ENCODE results near the gene RRP1. TPM values are rescaled to one million over a fixed set of nuclear protein-coding genes. Genes with fewer than 3 reads are reported as not detected.

RRP1 gene
- total RNA-seq, 4 donors from 2014 or later: 15.5 to 29.4 (median 19.0) TPM

DNA sequence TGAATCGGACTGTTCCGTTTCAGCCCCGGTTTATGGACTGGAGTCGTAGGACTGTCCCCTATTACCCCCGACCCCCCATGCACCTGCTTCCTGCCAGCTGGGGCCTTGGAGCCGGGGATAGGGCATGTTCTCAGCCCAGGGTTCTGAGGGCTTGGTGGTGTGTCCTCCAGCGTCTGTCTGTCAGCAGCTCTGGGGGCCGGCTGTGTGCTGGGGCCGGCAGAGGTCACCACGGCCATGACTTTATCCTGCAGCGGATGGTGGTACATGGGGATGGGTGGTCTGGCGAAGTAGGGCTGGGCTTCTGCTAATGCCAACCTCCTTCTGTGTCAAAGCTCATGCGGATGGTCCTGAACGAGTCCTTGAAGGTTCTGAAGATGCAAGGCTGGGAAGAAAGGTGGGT lies 5.5 kb downstream of the RRP1 start:
- H3K4me3 ChIP-seq: no peak overlapping the region
- no peak for DNase-seq (ENCODE audit: low spot score in 2 of 2)
- no peak for TF ChIP-seq POLR2A (IDR thresholded peaks at IDR 0.05)
- TF ChIP-seq, protein P1, sequence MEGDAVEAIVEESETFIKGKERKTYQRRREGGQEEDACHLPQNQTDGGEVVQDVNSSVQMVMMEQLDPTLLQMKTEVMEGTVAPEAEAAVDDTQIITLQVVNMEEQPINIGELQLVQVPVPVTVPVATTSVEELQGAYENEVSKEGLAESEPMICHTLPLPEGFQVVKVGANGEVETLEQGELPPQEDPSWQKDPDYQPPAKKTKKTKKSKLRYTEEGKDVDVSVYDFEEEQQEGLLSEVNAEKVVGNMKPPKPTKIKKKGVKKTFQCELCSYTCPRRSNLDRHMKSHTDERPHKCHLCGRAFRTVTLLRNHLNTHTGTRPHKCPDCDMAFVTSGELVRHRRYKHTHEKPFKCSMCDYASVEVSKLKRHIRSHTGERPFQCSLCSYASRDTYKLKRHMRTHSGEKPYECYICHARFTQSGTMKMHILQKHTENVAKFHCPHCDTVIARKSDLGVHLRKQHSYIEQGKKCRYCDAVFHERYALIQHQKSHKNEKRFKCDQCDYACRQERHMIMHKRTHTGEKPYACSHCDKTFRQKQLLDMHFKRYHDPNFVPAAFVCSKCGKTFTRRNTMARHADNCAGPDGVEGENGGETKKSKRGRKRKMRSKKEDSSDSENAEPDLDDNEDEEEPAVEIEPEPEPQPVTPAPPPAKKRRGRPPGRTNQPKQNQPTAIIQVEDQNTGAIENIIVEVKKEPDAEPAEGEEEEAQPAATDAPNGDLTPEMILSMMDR (IDR thresholded peaks at IDR 0.05): no peak
- TF ChIP-seq EP300 (IDR thresholded peaks at IDR 0.05): no peak
- no peaks in the 10 kb centered on the region for H3K9me3 ChIP-seq
- H3K27ac ChIP-seq: no peak overlapping the region
- 83 to 93% methylated on average over 13 to 14 of the region's 14 CpGs for WGBS, 2 donors
- no peaks in the 10 kb centered on the region for H3K27me3 ChIP-seq
- H3K36me3 ChIP-seq: peaks cover 0 to 86% (median 15%) of the 10 kb centered on the region in 3 donors
- H3K4me1 ChIP-seq: peaks cover 0 to 16% (median 10%) of the 10 kb centered on the region in 4 donors

DNA sequence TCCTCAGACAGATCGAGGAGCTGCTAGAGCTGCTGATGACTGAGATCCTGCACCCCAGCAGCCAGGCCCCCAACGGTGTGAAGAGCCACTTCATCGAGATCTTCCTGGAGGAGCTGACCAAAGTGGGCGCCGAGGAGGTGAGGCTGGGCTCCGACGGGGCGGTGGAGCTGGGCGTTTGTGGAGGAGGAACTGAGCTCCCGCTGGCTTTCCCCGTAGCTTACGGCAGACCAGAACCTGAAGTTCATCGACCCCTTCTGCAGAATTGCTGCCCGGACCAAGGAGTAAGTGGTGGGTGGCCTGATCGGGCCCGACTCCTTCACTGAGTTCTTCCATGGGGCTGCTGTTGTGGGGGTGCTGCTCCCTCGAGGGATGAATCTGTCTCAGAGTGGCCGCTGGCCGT lies 8.0 kb downstream of the RRP1 start:
- 85 to 90% methylated on average over 7 to 16 of the region's 19 CpGs for WGBS, 2 donors

DNA sequence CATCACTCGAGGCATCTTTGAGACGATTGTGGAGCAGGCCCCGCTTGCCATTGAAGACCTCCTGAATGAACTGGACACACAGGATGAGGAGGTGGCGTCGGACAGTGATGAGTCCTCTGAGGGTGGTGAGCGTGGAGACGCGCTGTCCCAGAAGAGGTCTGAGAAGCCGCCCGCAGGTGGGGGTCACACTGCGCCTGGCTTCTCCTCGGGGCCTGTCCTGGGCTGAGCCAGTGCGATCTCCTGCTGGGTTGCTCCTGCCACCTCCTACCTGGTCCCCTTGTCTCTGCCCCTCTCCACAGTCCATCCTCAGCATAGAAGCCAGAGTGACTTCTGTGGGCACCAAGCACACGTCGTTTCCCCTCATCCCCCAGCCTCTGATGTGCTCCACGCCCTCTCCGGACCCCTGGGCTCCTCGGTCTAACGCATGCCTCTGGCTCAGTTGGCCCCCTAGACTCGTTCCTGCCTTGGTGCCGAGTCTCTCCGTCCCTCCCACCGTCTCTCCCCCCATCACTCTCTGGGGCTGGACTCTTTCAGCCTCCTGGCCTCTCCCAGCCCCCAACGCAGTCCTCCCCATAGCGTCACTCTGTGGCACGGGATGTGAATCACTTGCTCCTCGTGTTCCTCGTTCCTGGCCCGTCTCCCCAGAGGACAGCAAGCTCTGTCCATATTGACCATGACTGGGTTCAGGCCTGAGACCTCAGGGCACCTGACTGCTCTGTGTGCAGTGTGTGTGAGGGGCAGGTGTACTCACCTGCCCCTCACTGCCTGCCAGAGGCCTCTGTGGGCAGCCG lies 8.7 kb downstream of the RRP1 start:
- 88 to 90% methylated on average over 30 of the region's 30 CpGs for WGBS, 2 donors

More for the DNA sequence above, 8.0 kb downstream of the RRP1 start:
- no peak overlapping the region for H3K4me3 ChIP-seq
- TF ChIP-seq EP300 (IDR thresholded peaks at IDR 0.05): no peak
- TF ChIP-seq, protein P1 (IDR thresholded peaks at IDR 0.05): no peak
- H3K27ac ChIP-seq: no peak overlapping the region
- no peaks in the 10 kb centered on the region for H3K27me3 ChIP-seq
- peaks cover 0 to 100% (median 15%) of the 10 kb centered on the region in 3 donors for H3K36me3 ChIP-seq
- no peaks in the 10 kb centered on the region for H3K4me1 ChIP-seq
- H3K9me3 ChIP-seq: no peaks in the 10 kb centered on the region
- DNase-seq (ENCODE audit: low spot score in 2 of 2): no peak

DNA sequence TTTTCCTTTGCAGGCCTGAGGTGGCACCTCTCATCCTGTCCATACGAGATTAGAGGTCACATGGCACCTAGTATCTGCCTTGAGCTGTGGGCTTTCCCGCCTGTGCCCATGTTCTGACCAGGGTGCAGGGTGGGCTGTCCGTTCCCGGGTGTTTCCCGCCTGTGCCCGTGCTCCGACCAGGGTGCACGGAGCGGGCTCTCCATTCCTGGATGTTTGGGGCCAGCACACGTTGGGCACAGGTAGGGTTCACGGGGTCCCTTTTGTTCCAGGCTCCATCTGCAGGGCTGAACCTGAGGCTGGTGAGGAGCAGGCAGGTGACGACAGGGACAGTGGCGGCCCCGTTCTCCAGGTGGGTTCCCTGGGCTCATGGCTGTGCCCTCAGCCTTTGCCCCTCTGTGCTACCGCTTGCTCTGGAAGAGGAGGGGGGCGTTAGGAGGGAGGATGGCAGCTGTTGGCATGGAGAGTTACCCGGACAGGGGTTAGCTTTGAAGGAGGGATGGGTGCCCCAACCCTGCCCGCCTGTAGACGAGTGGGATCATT lies 10.0 kb downstream of the RRP1 start:
- DNase-seq (ENCODE audit: low spot score in 2 of 2): no peak
- Histone ChIP-seq H3K27ac (no peak overlapping the region), H3K4me1 (no peaks in the 10 kb centered on the region), H3K36me3 (peaks cover 0 to 100% (median 9%) of the 10 kb centered on the region in 3 donors), H3K9me3 (no peaks in the 10 kb centered on the region), H3K4me3 (no peak overlapping the region), H3K27me3 (no peaks in the 10 kb centered on the region)
- 90 to 95% methylated on average over 19 of the region's 19 CpGs for WGBS, 2 donors
- TF ChIP-seq POLR2A (IDR thresholded peaks at IDR 0.05) (no peak), EP300 (IDR thresholded peaks at IDR 0.05) (no peak)
- TF ChIP-seq, protein P1 (IDR thresholded peaks at IDR 0.05): no peak

More for the DNA sequence above, 8.7 kb downstream of the RRP1 start:
- H3K27ac ChIP-seq: no peak overlapping the region
- H3K9me3 ChIP-seq: no peaks in the 10 kb centered on the region
- no peaks in the 10 kb centered on the region for H3K27me3 ChIP-seq
- no peak overlapping the region for H3K4me3 ChIP-seq
- no peaks in the 10 kb centered on the region for H3K4me1 ChIP-seq
- no peak for DNase-seq (ENCODE audit: low spot score in 2 of 2)
- peaks cover 0 to 100% (median 14%) of the 10 kb centered on the region in 3 donors for H3K36me3 ChIP-seq
- TF ChIP-seq EP300 (IDR thresholded peaks at IDR 0.05): no peak
- TF ChIP-seq, protein P1 (IDR thresholded peaks at IDR 0.05): no peak
- TF ChIP-seq POLR2A (IDR thresholded peaks at IDR 0.05): no peak

DNA sequence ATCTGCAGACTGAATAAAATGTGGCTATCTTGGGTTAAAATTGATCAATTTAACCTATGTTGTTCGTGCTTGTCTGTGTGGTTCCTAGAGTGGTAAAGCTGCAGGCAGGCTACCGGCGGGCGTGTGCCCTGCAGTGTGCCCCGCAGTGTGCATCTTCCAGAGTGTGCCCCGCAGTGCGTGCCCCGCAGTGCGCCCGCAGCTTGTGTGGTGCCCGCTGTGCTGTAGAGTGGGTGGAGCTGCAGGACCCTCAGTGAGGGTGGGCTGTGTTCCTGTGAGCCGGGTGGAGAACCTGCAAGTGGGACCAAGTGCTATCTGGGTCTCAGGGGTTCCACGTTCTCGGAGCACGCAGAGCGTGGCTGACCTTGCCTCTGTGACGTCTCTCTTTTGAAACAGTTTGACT lies 10.7 kb downstream of the RRP1 start:
- 92 to 93% methylated on average over 14 to 16 of the region's 17 CpGs for WGBS, 2 donors
- DNase-seq (ENCODE audit: low spot score in 2 of 2): no peak
- H3K4me1 ChIP-seq: no peaks in the 10 kb centered on the region

More for the DNA sequence above, 10.7 kb downstream of the RRP1 start:
- Histone ChIP-seq H3K27me3 (no peaks in the 10 kb centered on the region), H3K36me3 (peaks cover 0 to 98% (median 9%) of the 10 kb centered on the region in 3 donors), H3K9me3 (no peaks in the 10 kb centered on the region), H3K27ac (no peak overlapping the region), H3K4me3 (no peak overlapping the region)
- no peak for TF ChIP-seq POLR2A (IDR thresholded peaks at IDR 0.05)
- TF ChIP-seq, protein P1 (IDR thresholded peaks at IDR 0.05): no peak
- no peak for TF ChIP-seq EP300 (IDR thresholded peaks at IDR 0.05)

All from tibial nerve (tissue), 4 donors.